Left renal cortex interstitium (tissue), 4 donors: ENCODE measurements around the gene AVP. TPM values are rescaled to one million over a fixed set of nuclear protein-coding genes. Genes with fewer than 3 reads are reported as not detected.
"Not testable (repeated sequence)": the region's sequence is repeated elsewhere in the genome, so short reads cannot be mapped to it uniquely, and the experiment has no call there.

Experiments used
- DNase-seq, 4 donors: peaks; one replicate each; pipeline ENCODE4 v3.0.0-alpha.2; 2013; ENCODE audit warnings: low read depth in 4 of 4, low spot score in 2 of 4, missing footprints in 1 of 4
- polyA plus RNA-seq, 4 donors: library from polyadenylated mRNA; unstranded; fragments of 120-200 nt; gene quantifications; one replicate each; pipeline ENCODE4 v1.2.1, GENCODE V29; 2013; ENCODE audit not compliant: insufficient read length in 4 of 4

AVP gene
- polyA plus RNA-seq, 4 donors, result 0.31 to 0.63 (median 0.46) TPM; not detected in 1

DNA sequence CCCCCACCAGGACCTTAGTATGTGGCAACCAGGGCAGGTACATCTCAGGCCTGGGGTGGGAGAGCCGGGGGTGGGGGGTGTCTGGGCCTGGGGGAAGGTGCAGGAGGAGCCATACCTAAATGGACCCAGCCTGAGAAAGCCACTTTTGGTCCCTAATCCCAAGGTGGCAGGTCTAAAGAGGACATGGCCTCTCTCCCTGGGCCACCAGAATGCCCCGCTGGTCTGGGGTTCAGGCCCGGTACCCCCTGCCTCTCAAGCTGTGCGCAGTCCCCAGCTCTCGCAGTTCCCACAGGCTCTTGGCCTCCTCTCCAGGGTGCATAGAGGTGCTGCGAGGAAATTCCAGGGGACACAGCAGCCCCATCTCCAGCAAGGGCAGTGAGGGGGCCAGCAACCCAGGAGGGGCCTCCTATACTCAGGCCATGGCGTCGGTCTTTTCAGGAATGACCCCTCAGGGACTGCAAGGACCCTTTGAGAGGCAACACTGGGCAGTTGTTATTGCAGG, 1.1 kb upstream of the AVP start:
- DNase-seq, result no peak

DNA sequence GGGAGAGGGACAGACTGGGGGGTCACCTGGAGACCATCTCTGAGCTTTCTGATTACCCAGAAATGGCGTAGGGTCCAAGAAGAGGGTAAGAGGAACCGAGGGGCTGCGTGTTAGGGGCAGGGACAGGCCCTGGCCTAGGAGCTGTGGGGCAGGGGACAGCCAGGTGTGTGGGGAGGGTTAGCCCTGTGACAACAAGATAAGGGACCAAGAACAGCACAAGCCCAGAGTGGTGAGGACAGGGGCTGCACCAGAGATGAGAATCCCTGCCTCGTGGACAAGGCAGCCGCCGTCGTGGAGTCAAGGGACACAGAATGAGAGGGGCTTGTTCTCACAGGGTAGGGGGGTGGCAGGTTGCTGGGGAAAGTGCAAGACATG, 449 bp upstream of the AVP start:
- DNase-seq, result no peak

DNA sequence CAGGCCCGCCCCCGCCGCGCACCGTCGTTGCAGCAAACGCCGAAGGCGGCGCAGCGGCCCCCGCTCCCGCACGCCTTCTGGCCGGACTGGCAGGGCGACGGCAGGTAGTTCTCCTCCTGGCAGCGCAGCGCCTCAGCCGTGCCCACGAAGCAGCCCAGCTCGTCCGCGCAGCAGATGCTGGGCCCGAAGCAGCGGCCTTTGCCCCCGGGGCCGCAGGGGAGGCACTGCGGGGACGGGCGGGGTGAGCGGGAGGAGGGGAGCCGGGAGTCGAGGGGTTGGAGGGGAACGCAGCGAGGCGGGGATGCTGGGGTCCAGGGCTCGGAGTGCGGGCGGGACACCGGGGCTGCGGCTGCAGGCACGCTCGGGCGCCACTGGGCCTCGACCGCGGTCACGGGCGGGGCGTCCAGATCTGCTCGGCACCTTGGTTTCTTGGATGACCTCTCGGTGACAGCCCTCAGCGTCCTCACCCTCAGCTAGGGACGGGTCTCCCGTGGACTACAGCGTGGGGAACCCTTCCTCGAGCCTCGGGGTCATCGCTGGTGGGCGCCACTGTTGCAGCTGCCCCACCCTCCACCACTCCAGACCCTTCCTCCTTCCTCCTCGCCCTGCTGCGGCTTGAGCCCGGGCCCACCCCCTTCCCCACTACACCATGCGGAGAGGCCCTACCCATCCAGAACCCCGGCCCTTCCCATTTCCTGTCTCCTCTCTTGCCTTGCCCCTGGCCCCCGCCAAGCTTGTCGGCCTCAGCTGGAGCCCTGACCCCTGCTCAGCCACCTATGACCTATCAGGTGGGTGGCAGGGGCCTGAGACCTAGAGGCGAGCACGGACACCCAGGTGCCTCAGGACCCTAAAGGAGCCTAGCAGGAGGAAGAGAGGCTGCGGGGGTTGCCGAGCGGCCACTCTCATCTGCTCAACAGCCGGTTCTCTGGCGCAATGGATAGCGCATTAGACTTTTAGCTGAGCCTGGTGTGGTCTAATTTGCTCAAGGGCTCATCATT, 1.3 kb downstream of the AVP start:
- DNase-seq, result no peak

- DNase-seq, result no peak
Observed at GRCh38 chr20:3082306-3082951, 2.1 kb downstream of the AVP start.

GRCh38 chr20:3081641-3082040, 2.9 kb downstream of the AVP start:
- DNase-seq, result no peak

DNA sequence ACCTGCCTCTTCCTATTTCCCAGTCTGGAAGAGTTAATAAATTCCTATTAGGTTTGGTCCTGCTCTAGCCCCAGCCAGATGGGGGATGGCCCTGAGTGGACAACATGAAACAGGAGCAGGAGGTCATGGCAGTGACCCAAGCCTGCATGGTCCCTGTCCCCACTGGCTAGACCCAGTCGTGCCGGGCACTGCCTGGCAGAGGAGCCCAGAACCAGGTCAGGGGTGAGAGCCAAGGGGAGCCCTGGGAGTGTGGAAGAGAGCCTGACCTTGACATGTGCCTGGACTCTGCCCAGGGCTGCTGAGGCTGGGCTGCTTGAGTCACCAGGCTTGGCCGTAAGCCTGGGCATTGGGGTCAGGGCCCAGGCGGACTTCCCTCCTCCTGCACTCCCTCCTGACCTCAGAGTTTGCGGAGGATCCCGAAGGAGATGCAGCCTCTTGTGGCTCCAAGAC, 3.6 kb downstream of the AVP start:
- DNase-seq, result no peak

GRCh38 chr20:3077618-3078134, 6.8 kb downstream of the AVP start:
- no peak for DNase-seq

DNA sequence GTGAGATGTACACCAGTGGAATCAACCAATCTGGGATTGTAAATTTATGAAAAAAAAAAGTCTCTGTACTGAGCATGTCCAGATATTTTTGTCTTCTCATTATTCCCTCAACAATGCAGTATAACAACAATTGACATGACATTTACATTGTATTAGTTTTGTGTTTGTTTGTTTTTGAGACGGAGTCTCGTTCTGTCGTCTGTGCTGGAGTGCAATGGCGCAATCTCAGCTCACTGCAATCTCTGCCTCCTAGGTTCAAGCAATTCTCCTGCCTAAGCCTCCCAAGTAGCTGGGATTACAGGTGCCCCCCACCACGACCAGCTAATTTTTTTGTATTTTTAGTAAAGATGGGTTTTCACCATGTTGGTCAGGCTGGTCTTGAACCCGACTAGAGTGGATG, 9.2 kb downstream of the AVP start:
- not testable (repeated sequence) for DNase-seq

GRCh38 chr20:3074812-3075211, 9.7 kb downstream of the AVP start:
- no peak for DNase-seq

- DNase-seq, result not testable (repeated sequence)
Observed at GRCh38 chr20:3073251-3073643, 11.3 kb downstream of the AVP start.

- DNase-seq, result no peak
Observed at GRCh38 chr20:3072530-3073250, 11.8 kb downstream of the AVP start.

DNA sequence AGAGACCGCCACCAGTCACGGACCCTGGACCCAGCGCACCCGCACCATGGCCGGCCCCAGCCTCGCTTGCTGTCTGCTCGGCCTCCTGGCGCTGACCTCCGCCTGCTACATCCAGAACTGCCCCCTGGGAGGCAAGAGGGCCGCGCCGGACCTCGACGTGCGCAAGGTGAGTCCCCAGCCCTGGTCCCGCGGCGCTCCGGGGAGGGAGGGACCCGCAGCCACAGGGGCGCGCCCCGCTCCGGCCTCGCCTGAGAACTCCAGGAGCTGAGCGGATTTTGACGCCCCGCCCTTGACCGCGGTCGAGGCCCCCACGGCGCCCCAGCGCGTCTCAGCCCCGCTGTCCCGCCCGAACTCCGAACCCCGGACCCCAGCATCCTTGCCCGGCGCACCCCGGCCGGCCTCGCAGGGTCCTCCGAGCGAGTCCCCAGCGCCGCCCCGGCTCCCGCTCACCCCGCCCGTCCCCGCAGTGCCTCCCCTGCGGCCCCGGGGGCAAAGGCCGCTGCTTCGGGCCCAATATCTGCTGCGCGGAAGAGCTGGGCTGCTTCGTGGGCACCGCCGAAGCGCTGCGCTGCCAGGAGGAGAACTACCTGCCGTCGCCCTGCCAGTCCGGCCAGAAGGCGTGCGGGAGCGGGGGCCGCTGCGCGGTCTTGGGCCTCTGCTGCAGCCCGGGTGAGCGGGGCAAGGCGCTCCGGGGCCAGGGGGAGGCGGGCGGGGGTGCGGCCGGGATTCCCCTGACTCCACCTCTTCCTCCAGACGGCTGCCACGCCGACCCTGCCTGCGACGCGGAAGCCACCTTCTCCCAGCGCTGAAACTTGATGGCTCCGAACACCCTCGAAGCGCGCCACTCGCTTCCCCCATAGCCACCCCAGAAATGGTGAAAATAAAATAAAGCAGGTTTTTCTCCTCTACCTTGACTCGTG, 12.7 kb downstream of the AVP start, which contains the start of gene OXT:
Gene OXT, plus strand, starts transcription at position 11 of the 920 bp plus-strand sequence. Its CDS starts 36 bp downstream, at position 47.
- no peak for DNase-seq

DNA sequence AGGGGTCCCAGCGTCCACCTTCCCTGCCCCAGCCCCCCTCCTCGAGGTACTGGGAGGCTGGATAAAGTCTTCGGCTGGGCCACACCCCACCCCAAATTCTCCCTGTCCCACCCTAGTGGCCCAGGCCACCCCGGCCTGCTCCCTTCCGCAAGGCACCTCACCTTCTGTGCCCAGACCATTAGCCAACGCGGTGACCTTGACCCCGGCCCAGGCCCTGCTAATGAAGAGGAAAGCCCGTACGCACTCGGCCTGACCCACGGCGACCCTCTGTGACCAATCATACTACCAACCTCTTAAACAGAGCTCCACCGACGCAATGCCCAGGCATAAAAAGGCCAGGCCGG, 13.3 kb downstream of the AVP start:
- no peak for DNase-seq

GRCh38 chr20:3070725-3071124, 13.8 kb downstream of the AVP start:
- DNase-seq, result no peak

- no peak for DNase-seq
Observed at GRCh38 chr20:3068986-3069900, 15.3 kb downstream of the AVP start.

DNA sequence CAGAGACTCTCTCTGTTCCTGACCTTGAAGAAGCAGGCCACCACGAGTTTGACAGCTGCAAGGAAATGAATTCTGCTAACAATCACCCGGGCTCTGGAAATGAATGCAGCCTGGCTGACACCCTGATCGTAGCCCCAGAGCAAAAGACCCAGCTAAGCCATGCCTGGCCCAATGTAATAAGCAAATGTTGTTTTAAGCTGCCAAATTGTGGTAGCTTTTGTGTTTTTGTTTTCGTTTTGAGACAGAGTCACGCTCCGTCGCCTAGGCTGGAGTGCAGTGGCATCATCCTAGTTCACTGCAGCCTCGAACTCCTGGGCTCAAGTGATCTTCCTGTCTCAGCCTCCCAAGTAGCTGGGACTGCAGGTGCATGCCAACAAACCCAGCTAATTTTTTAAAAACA, 16.4 kb downstream of the AVP start:
- no peak for DNase-seq

GRCh38 chr20:3067139-3068014, 17.1 kb downstream of the AVP start:
- no peak for DNase-seq

- not testable (repeated sequence) for DNase-seq
Observed at GRCh38 chr20:3064119-3064518, 20.4 kb downstream of the AVP start.
